GM18867 (cell line): Measurements from ENCODE around the gene RBM4B.

ENCODE experiments used
- ATAC-seq: cut with Tn5 transposase; IDR thresholded peaks from one replicate; pipeline ENCODE4 v1.9.1; 2021; ENCODE audit warnings: mild to moderate bottlenecking, moderate library complexity; ENCODE audit not compliant: unreplicated experiment

The RBM4B gene

GRCh38 chr11:66687831-66688281 lies 10.2 kb upstream of the RBM4B start:
- no peak for ATAC-seq

GRCh38 chr11:66686801-66687750 lies 9.4 kb upstream of the RBM4B start:
- ATAC-seq, result no peak

DNA sequence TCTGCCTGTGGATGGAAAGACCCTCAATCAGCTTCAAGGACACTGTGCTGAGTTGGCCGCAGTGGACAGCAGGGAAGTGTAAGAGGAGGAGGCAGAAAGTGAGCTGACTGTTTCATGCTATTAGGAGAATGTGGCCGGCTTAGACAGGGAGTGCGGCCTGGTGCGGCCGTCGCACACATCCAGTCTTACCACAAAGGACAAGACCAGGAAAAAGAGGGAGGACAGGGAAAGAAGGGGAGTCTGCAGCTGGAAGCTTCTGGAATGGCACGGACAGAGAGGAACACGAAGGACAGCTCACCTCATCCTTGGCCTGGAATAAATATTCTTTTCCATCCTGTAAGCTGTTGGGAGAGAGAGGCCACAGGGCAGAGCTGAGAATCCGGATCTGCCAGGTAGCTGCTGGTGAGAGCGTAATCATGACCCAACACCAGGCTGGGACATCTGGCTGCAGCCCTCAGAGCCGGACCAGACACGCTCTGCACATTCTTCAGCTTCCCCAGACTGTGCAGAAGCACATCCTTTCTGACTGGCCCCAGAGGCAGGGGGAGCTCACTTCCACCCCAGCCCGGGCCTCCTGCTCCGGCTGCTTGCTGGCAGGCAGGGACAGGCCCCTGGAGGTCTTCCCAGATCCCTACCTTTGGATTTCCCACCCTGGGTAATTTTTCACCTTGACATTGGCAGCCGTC lies 8.6 kb upstream of the RBM4B start:
- no peak for ATAC-seq

GRCh38 chr11:66685276-66686099 lies 7.8 kb upstream of the RBM4B start:
- ATAC-seq, result no peak

GRCh38 chr11:66684635-66685034 lies 6.9 kb upstream of the RBM4B start:
- no peak for ATAC-seq

GRCh38 chr11:66683877-66684276 lies 6.2 kb upstream of the RBM4B start:
- ATAC-seq, result no peak

- ATAC-seq, result no peak
These were observed 3.4 kb upstream of the RBM4B start for GRCh38 chr11:66680966-66681645.

DNA sequence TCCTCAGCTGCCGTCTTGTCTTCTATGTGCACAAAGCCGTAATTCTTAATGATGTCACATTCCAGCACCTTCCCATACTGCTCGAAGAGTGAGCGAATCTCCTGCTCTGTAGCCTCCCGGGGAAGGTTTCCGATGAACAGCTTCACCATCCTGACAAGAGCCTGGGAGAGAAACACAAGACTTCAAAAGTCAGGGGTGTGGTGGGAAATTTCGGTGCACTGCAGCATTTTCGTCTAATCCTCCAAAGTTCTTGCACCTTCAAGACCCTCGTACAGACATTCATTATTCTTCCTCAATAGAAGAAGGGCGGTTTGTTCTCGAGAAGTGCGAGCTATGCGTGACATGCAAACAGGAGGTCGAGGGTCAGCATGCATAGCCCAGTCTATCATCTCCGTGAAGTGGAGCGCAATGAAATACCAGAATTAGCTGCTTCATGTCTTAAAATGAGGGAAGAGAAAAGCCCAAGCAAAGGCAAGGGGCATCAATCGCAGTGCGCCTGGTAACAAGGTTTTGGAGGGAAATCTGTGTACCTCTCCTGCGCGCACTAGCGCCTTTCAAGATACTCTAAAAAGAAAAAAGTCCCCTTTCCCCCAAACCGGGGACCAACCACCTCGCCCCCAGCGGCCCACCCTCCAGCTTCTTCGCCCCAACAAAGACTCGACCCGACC lies 622 bp downstream of the RBM4B start:
- ATAC-seq, result no peak

DNA sequence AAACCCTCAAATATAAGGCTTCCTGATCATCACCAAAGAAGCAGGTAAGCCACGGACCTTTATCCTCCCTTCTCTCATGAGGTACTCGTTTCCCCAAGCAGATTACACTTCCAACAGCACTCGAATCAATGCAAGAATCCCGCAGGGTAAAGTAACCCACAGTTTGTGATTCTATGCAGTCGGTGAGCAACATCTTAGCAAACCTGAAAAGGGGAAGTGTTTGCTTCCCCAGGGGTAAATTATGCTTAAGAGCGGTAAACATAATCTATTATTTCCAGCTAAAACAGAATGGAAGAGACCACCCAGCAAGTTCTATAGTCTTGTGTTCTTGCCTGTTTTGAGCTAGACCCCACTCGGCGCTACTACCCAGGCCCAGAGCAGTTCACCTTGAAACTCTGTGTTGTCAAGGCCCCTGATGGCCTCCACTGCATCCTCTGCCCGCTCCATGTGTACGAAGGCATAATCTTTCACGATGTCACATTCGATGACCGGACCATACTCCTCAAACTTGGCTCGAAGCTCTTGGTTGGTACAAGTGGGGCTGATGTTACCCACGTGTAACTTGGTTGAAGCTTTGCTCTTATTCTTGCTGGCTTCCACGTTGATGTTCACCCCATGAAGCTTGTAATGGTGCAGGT lies 1.3 kb downstream of the RBM4B start:
- no peak for ATAC-seq

GRCh38 chr11:66674964-66675602 lies 2.6 kb downstream of the RBM4B start:
- ATAC-seq, result no peak

- ATAC-seq, result no peak
These were observed 6.9 kb downstream of the RBM4B start for GRCh38 chr11:66670816-66671215.

GRCh38 chr11:66665369-66665768 lies 12.3 kb downstream of the RBM4B start:
- no peak for ATAC-seq

GRCh38 chr11:66663741-66664296 lies 13.9 kb downstream of the RBM4B start:
- no peak for ATAC-seq

GRCh38 chr11:66659763-66660162 lies 17.9 kb downstream of the RBM4B start:
- no peak for ATAC-seq

GRCh38 chr11:66653123-66653522 lies 24.6 kb downstream of the RBM4B start:
- no peak for ATAC-seq

DNA sequence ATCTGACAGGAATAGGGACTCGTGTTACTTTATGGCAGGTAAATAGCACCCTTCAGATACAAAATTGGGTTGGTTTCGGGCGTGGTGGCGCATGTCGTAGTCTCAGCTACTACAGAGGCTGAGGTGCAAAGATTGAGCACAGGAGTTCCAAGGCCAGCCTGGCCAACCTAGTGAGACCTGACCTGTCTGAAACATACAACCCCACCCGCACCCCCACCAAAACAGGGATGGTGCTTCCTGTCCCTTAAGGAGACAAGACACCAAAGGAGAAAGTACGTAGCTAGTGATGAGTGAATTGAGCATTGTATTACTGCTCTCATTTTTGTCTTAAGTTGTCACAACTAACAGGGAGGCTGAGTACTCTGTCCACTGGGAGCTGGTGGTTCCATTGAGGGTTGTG lies 25.0 kb downstream of the RBM4B start:
- ATAC-seq, result no peak

DNA sequence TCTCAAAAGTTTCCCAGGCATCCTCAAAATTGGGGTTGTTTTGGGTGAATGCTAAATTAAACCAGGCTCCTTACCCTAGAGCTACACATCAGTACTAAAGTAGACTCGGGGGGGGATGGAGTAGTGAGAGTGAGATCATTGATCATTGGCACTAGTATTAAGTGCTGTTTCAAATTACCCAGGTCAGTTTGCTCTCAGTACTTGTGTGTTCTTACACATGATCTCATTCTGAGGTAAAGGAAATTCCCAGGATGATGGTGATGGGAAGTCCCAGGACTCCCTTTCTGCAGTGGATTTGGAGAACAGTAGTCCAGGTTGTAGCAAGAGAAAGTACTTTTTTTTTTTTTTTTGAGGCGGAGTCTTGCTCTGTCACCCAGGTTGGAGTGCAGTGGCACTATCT lies 26.7 kb downstream of the RBM4B start:
- ATAC-seq, result no peak

DNA sequence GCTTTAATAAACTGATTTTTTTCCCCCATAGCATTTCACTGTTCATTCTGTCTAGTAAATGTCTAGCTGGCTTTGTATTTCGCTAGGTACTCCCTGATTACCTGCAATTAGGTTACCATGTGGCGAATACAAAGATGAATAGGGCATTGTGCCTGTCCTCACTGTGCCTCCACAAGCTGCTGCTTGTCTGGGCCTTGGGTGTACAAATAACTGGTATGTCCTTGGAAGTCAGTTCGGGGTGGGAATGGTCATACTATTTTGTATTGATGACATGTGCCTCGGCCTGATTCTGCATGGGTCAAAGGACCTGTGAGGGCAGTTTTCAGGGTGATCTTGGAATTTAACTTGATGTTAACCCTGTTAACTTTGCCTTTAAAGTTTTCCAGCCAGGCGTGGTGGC lies 27.8 kb downstream of the RBM4B start:
- no peak for ATAC-seq

- ATAC-seq, result no peak
These were observed 30.9 kb downstream of the RBM4B start for GRCh38 chr11:66646828-66647227.
